ENCODE results near the gene DEFB113.

DNA sequence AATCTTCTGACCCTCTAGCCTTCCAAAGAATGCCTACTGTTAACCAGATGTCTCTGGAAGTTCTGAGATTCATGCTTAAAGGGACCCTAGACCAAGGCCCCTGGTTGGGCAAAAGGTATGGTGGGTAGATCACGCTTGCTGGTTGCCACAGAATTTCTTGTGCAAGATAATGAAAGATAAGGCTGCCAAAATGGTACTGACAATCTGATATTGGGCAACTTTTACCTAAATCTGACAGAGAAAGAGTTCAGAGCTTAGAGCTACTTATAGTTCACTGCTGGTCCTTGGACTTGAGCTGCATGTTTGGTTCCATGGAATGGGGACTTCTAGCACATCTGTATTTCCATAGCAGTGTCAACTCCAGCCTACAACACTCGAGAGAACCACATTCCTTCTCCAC, 17.5 kb downstream of the DEFB113 start:
- TF ChIP-seq, protein P1, sequence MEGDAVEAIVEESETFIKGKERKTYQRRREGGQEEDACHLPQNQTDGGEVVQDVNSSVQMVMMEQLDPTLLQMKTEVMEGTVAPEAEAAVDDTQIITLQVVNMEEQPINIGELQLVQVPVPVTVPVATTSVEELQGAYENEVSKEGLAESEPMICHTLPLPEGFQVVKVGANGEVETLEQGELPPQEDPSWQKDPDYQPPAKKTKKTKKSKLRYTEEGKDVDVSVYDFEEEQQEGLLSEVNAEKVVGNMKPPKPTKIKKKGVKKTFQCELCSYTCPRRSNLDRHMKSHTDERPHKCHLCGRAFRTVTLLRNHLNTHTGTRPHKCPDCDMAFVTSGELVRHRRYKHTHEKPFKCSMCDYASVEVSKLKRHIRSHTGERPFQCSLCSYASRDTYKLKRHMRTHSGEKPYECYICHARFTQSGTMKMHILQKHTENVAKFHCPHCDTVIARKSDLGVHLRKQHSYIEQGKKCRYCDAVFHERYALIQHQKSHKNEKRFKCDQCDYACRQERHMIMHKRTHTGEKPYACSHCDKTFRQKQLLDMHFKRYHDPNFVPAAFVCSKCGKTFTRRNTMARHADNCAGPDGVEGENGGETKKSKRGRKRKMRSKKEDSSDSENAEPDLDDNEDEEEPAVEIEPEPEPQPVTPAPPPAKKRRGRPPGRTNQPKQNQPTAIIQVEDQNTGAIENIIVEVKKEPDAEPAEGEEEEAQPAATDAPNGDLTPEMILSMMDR (IDR thresholded peaks at IDR 0.05; ENCODE audit: low read depth, low read length): no peak
- TF ChIP-seq EZH2phosphoT487 (IDR thresholded peaks at IDR 0.05; ENCODE audit: low read depth): no peak
